ENCODE measurements around the gene KLHL42.

DNA sequence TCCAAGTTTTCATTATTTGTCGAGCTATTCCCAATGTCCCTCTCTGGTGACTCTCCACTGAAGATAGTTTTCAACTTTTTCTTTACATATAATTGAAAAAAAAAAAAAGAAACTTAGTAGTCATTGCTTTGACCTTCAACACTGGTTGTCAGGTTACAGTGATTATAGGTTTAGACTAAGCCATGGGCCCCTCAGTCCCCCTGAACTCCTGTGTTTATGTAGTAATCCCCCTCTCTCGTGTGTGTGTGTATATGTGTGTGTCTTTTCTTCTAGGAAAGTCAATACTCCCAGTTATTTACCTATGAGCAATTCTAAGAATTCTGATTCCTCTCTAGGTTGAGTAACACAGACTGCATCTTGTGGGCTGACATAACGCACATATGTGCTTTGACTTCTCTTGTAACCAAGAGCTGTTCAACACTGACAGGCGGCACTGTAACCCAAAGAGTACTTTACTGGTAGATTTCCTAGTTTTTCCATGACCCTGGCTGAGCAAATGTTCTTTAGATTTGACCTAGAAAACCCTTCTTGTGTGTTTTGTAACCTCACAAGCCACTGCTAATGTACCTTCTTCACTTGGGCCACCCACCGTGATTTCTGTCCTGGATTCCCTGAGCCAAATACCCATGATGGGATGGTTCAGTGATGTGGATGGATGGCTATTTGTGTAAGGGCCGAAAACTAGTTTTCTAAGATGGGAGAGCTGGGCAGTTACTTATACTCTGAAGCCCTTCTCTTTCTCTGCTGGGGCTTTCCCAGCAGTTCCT is 15.0 kb downstream of the KLHL42 start:
- TF ChIP-seq POLR2AphosphoS5 (IDR thresholded peaks at IDR 0.05; ENCODE audit: low read depth, low read length), result no peak
- TF ChIP-seq POLR2A (IDR thresholded peaks at IDR 0.05; ENCODE audit: low read depth, low read length), result no peak

Measured in GM12892 (cell line).